ENCODE data around the gene ATP13A5. TPM values are rescaled to one million over a fixed set of nuclear protein-coding genes. Genes with fewer than 3 reads are reported as not detected.

Gene ATP13A5
- total RNA-seq, 1 donor from 2014 or later = not detected

DNA sequence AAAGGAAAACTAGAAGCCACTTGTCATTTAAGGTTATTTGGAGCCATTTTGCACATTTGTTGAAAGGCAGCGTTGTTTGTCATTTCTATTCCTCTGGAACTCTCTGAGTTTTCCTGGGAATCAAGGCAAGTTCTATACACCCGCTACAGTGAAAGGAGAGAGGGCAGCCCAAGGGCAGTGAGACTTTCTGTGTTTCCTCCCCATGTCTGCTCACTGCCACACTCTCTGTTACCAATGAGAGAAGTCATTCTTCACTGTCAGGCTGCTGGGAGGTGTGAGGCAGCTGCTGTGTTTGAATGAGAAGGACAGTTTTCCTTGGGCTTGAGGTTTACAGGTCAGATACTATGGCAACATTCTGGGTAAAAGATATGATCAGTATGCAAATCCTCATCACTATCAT is 36.0 kb downstream of the ATP13A5 start:
- no peaks in the 10 kb centered on the region for H3K27me3 Mint-ChIP-seq (ENCODE audit: unreplicated experiment)
- no peak for DNase-seq
- no peaks in the 10 kb centered on the region for H3K36me3 Mint-ChIP-seq (ENCODE audit: unreplicated experiment)
- TF ChIP-seq CTCF (IDR thresholded peaks at IDR 0.05; ENCODE audit: partially characterized antibody, unreplicated experiment) = no peak
- H3K4me1 Mint-ChIP-seq (ENCODE audit: low read depth, unreplicated experiment) = peaks cover 1% of the 10 kb centered on the region
- H3K4me3 Mint-ChIP-seq (ENCODE audit: unreplicated experiment) = no peak overlapping the region
- no peak overlapping the region for H3K27ac Mint-ChIP-seq (ENCODE audit: unreplicated experiment)
- no peaks in the 10 kb centered on the region for H3K9me3 Mint-ChIP-seq (ENCODE audit: unreplicated experiment)

DNA sequence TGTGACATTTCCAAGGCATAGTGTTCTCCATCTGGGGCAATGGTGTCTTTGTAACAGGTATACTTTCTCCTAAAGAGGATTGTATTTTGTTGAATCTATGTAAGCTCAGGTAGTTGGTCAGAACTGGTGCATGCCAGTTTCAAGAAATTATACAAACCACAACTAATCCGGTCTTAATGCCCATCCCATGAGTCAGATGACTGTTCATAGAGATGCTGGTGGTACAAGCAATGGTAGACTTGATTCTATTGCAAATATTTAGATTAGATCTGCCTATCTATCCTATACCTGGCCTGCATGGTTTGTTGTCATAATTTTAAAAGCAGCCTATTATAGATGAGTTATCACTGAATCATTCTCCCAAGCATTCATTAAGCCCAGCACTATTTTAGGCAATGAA is 43.5 kb downstream of the ATP13A5 start:
- H3K27me3 Mint-ChIP-seq (ENCODE audit: unreplicated experiment) = no peaks in the 10 kb centered on the region
- no peak overlapping the region for H3K4me3 Mint-ChIP-seq (ENCODE audit: unreplicated experiment)
- no peak overlapping the region for H3K27ac Mint-ChIP-seq (ENCODE audit: unreplicated experiment)
- DNase-seq = no peak
- H3K36me3 Mint-ChIP-seq (ENCODE audit: unreplicated experiment) = no peaks in the 10 kb centered on the region
- TF ChIP-seq CTCF (IDR thresholded peaks at IDR 0.05; ENCODE audit: partially characterized antibody, unreplicated experiment) = no peak
- peaks cover 1% of the 10 kb centered on the region for H3K4me1 Mint-ChIP-seq (ENCODE audit: low read depth, unreplicated experiment)
- H3K9me3 Mint-ChIP-seq (ENCODE audit: unreplicated experiment) = no peaks in the 10 kb centered on the region

GRCh38 chr3:193333229-193333628 is 45.3 kb downstream of the ATP13A5 start:
- no peak for DNase-seq
- Mint-ChIP-seq H3K27me3 (ENCODE audit: unreplicated experiment) (no peaks in the 10 kb centered on the region), H3K4me3 (ENCODE audit: unreplicated experiment) (no peak overlapping the region), H3K27ac (ENCODE audit: unreplicated experiment) (no peak overlapping the region), H3K9me3 (ENCODE audit: unreplicated experiment) (no peaks in the 10 kb centered on the region), H3K4me1 (ENCODE audit: low read depth, unreplicated experiment) (no peaks in the 10 kb centered on the region), H3K36me3 (ENCODE audit: unreplicated experiment) (no peaks in the 10 kb centered on the region)
- no peak for TF ChIP-seq CTCF (IDR thresholded peaks at IDR 0.05; ENCODE audit: partially characterized antibody, unreplicated experiment)

- TF ChIP-seq CTCF (IDR thresholded peaks at IDR 0.05; ENCODE audit: partially characterized antibody, unreplicated experiment) = no peak
- no peak overlapping the region for H3K27ac Mint-ChIP-seq (ENCODE audit: unreplicated experiment)
- no peak for DNase-seq
- H3K4me1 Mint-ChIP-seq (ENCODE audit: low read depth, unreplicated experiment) = no peaks in the 10 kb centered on the region
- no peaks in the 10 kb centered on the region for H3K9me3 Mint-ChIP-seq (ENCODE audit: unreplicated experiment)
- H3K4me3 Mint-ChIP-seq (ENCODE audit: unreplicated experiment) = no peak overlapping the region
- H3K27me3 Mint-ChIP-seq (ENCODE audit: unreplicated experiment) = no peaks in the 10 kb centered on the region
- no peaks in the 10 kb centered on the region for H3K36me3 Mint-ChIP-seq (ENCODE audit: unreplicated experiment)
Observed at GRCh38 chr3:193330555-193331204, 47.9 kb downstream of the ATP13A5 start.

DNA sequence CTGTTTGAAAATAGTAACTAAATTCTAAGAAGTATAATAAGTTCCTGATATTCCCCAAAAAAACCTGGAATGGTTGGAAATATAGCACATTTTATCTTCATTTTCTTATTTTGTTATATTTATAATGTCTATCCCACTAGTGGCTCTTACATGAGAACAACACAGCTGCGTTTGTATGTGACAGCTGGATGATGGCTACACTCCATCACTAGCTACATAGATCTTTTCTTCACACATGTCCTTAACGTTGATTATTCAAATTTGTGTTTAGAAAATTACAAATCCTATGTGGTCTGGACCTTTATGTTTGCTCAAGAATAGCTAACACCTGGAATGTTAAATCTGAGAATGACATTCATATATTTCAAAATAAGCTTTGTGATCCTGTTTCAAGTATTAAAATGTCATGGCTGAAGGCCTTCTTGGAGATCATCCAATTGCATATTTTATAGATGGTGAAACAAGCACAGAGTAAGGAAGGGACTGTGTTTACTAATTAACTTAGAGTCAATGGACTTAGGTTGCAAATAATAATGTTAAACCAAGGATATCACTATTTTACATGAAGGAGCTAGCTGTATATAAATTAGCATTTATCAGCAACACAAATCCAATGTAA is 60.8 kb downstream of the ATP13A5 start:
- no peak for DNase-seq
- no peaks in the 10 kb centered on the region for H3K36me3 Mint-ChIP-seq (ENCODE audit: unreplicated experiment)
- TF ChIP-seq CTCF (IDR thresholded peaks at IDR 0.05; ENCODE audit: partially characterized antibody, unreplicated experiment) = no peak
- H3K27ac Mint-ChIP-seq (ENCODE audit: unreplicated experiment) = no peak overlapping the region
- no peak overlapping the region for H3K4me3 Mint-ChIP-seq (ENCODE audit: unreplicated experiment)
- no peaks in the 10 kb centered on the region for H3K4me1 Mint-ChIP-seq (ENCODE audit: low read depth, unreplicated experiment)
- no peaks in the 10 kb centered on the region for H3K9me3 Mint-ChIP-seq (ENCODE audit: unreplicated experiment)
- no peaks in the 10 kb centered on the region for H3K27me3 Mint-ChIP-seq (ENCODE audit: unreplicated experiment)

Measured in glutamatergic neuron (in vitro differentiated cells).